Measurements from ENCODE around the gene LZIC. TPM values are rescaled to one million over a fixed set of nuclear protein-coding genes. Genes with fewer than 3 reads are reported as not detected.
"Not testable (repeated sequence)": the region's sequence is repeated elsewhere in the genome, so short reads cannot be mapped to it uniquely, and the experiment has no call there.

Gene LZIC
- total RNA-seq, 1 donor from 2014 or later = 39.6 TPM

GRCh38 chr1:9917901-9918300 lies 25.3 kb downstream of the LZIC start:
- Mint-ChIP-seq H3K4me3 (no peak overlapping the region), H3K27ac (ENCODE audit: unreplicated experiment) (no peak overlapping the region), H3K9me3 (no peaks in the 10 kb centered on the region), H3K27me3 (ENCODE audit: low read depth) (no peaks in the 10 kb centered on the region), H3K36me3 (ENCODE audit: low read depth) (no peaks in the 10 kb centered on the region), H3K4me1 (peaks cover 34% of the 10 kb centered on the region)
- DNase-seq (ENCODE audit: low read depth, low spot score) = no peak
- no peak for TF ChIP-seq CTCF (conservative IDR thresholded peaks at IDR 0.05)

GRCh38 chr1:9917495-9917894 lies 25.7 kb downstream of the LZIC start:
- H3K4me1 Mint-ChIP-seq = peaks cover 32% of the 10 kb centered on the region
- DNase-seq (ENCODE audit: low read depth, low spot score); H3K4me3 Mint-ChIP-seq; H3K27me3 Mint-ChIP-seq (ENCODE audit: low read depth); H3K27ac Mint-ChIP-seq (ENCODE audit: unreplicated experiment); H3K9me3 Mint-ChIP-seq; H3K36me3 Mint-ChIP-seq (ENCODE audit: low read depth): not testable (repeated sequence)

- no peaks in the 10 kb centered on the region for H3K27me3 Mint-ChIP-seq (ENCODE audit: low read depth)
- peaks cover 32% of the 10 kb centered on the region for H3K4me1 Mint-ChIP-seq
- no peaks in the 10 kb centered on the region for H3K36me3 Mint-ChIP-seq (ENCODE audit: low read depth)
- no peaks in the 10 kb centered on the region for H3K9me3 Mint-ChIP-seq
- H3K4me3 Mint-ChIP-seq = no peak overlapping the region
- no peak for TF ChIP-seq CTCF (conservative IDR thresholded peaks at IDR 0.05)
- no peak for DNase-seq (ENCODE audit: low read depth, low spot score)
- no peak overlapping the region for H3K27ac Mint-ChIP-seq (ENCODE audit: unreplicated experiment)
These were observed 26.7 kb downstream of the LZIC start for GRCh38 chr1:9916452-9916851.

GRCh38 chr1:9914610-9914937 lies 28.6 kb downstream of the LZIC start:
- Mint-ChIP-seq H3K27ac (ENCODE audit: unreplicated experiment) (no peak overlapping the region), H3K4me3 (peak overlapping the region; percentile 38), H3K4me1 (peaks cover 42% of the 10 kb centered on the region), H3K27me3 (ENCODE audit: low read depth) (no peaks in the 10 kb centered on the region), H3K36me3 (ENCODE audit: low read depth) (no peaks in the 10 kb centered on the region), H3K9me3 (no peaks in the 10 kb centered on the region)
- no peak for DNase-seq (ENCODE audit: low read depth, low spot score)
- TF ChIP-seq CTCF (conservative IDR thresholded peaks at IDR 0.05) = no peak

- peaks cover 55% of the 10 kb centered on the region for H3K4me1 Mint-ChIP-seq
- DNase-seq (ENCODE audit: low read depth, low spot score) = no peak
- no peak for TF ChIP-seq CTCF (conservative IDR thresholded peaks at IDR 0.05)
- H3K27ac Mint-ChIP-seq (ENCODE audit: unreplicated experiment) = no peak overlapping the region
- peak overlapping the region; percentile 78 for H3K4me3 Mint-ChIP-seq
- H3K27me3 Mint-ChIP-seq (ENCODE audit: low read depth) = no peaks in the 10 kb centered on the region
- no peaks in the 10 kb centered on the region for H3K9me3 Mint-ChIP-seq
- no peaks in the 10 kb centered on the region for H3K36me3 Mint-ChIP-seq (ENCODE audit: low read depth)
These were observed 30.8 kb downstream of the LZIC start for GRCh38 chr1:9912264-9912936.

- H3K27ac Mint-ChIP-seq (ENCODE audit: unreplicated experiment) = peak overlapping the region; percentile 93
- H3K36me3 Mint-ChIP-seq (ENCODE audit: low read depth) = no peaks in the 10 kb centered on the region
- no peak for TF ChIP-seq CTCF (conservative IDR thresholded peaks at IDR 0.05)
- H3K9me3 Mint-ChIP-seq = no peaks in the 10 kb centered on the region
- peak; percentile 100 for DNase-seq (ENCODE audit: low read depth, low spot score)
- peak overlapping the region; percentile 93 for H3K4me3 Mint-ChIP-seq
- no peaks in the 10 kb centered on the region for H3K27me3 Mint-ChIP-seq (ENCODE audit: low read depth)
- peaks cover 55% of the 10 kb centered on the region for H3K4me1 Mint-ChIP-seq
These were observed 32.6 kb downstream of the LZIC start for GRCh38 chr1:9910423-9911178.
